GM12865 (cell line): ENCODE results near the gene MTHFR.

ENCODE experiments used
- DNase-seq: peaks from one replicate; pipeline ENCODE4 v3.0.0; 2010; ENCODE audit warnings: low read depth
- H3K4me3 ChIP-seq: 2 replicates; pipeline ENCODE4 v1.5.1; 2011; ENCODE audit warnings: mild to moderate bottlenecking, low read depth, low read length, control low read depth
- TF ChIP-seq, protein P1 (sequence below): IDR thresholded peaks from 2 replicates; pipeline ENCODE4 v1.5.1; 2011; ENCODE audit warnings: low read length, control low read depth, low read depth, inconsistent platforms; ENCODE audit not compliant: insufficient read depth; ENCODE audit errors: missing control alignments

The MTHFR gene

DNA sequence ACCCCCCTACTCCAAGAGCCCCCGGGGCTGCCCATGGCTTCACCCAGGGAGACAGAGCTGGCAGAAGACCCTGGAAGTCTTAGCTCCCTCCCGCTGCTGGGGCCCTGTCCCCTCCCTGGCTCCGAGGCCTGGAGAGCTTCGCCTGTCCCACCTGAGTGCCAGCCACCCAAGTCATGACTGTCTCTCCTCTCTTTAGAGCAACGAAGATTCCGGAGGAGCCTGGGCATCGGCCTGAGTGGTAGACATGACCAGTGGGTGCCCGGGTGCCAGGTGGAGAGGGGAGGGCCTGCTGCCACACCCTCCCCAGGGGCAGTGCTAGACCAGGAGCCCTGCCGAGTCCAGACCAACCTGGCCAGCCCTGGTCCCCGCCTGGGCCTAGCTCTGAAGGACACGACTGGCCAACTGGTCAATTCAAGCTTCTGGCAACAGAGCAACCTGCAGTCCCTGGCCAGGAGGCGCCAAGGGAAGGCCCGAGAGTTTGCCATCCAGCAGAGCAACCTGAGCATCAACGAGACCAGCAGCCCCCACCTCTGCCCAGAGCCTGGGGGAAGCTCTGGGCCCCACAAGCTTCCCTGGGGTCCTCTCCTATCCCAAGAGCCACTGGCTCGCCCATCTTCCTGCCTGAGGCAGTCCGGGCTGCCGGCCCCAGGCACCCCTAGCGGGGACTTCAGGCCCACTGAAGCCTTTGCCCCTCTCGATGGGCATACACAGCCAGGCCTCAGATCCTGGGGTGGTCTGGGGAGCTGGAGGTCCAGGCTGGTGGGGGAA, 39.9 kb downstream of the MTHFR start:
- H3K4me3 ChIP-seq = no peak overlapping the region
- TF ChIP-seq, protein P1, sequence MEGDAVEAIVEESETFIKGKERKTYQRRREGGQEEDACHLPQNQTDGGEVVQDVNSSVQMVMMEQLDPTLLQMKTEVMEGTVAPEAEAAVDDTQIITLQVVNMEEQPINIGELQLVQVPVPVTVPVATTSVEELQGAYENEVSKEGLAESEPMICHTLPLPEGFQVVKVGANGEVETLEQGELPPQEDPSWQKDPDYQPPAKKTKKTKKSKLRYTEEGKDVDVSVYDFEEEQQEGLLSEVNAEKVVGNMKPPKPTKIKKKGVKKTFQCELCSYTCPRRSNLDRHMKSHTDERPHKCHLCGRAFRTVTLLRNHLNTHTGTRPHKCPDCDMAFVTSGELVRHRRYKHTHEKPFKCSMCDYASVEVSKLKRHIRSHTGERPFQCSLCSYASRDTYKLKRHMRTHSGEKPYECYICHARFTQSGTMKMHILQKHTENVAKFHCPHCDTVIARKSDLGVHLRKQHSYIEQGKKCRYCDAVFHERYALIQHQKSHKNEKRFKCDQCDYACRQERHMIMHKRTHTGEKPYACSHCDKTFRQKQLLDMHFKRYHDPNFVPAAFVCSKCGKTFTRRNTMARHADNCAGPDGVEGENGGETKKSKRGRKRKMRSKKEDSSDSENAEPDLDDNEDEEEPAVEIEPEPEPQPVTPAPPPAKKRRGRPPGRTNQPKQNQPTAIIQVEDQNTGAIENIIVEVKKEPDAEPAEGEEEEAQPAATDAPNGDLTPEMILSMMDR = no peak
- DNase-seq = no peak

DNA sequence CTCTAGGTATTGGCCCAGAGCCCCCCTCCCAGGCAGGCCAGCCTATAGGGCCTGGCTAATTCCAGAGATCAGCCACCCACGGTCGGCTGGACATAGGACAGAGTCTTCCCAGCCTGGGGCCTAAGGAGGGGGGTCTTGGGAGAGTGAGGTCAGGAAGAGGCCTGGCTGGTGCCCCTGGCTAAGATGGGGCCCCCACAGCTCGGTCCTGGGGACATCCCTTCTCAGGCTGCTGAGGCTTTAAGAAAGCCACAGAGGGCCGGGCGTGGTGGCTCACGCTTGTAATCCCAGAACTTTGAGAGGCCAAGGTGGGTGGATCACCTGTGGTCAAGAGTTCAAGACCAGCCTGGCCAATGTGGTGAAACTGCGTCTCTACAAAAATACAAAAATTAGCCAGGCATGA, 41.2 kb downstream of the MTHFR start:
- H3K4me3 ChIP-seq = no peak overlapping the region
- TF ChIP-seq, protein P1 = no peak
- no peak for DNase-seq

DNA sequence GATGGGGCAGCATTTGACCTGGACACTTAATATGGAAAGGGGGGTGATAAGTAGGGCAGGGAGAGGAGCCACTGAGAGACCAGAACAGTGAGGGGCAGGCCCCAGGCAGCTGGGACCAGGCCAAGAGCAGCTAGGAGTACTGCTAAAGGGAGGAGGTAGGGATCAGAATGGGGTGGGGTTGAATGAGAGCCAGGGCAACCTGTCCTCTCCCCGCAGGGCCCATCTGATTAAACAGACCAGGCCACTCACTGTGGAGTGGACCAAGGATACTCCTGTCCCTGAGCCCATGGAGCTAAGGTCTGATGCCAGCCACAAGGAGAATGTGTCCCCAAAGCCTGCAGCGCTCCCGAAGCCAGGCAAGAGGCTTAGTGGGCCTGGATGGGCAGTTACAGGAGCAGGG, 41.6 kb downstream of the MTHFR start:
- DNase-seq = no peak
- no peak overlapping the region for H3K4me3 ChIP-seq
- TF ChIP-seq, protein P1 = no peak

DNA sequence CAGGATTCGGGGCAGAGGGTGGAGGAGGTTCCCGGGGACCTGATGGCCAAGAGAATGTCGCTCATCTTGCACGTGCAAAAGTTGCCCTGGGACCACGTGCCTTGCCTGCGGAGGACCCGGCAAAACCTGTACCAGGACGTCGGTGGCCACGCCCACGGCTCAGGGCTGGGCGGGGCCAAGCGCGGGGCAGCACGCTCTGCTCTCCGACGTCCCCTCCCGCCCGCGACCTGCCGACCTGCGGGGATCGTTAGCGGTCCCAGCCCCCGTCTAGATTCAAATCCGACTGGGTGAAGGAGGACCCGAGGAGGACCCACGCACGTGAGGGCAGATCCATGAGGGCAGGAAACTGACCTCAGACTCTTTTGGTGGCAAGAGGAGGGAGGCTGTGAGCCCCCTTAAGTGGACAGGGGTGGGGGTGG, 43.8 kb downstream of the MTHFR start, which contains the start of gene C1orf167:
Gene C1orf167 (plus strand): TSS at position 206 of the 419 bp plus-strand sequence. CDS start 2,208 bp downstream, outside the sequence.
- DNase-seq = peak; percentile 20
- H3K4me3 ChIP-seq = no peak within 1 kb of the TSS
- TF ChIP-seq, protein P1 = no peak

DNA sequence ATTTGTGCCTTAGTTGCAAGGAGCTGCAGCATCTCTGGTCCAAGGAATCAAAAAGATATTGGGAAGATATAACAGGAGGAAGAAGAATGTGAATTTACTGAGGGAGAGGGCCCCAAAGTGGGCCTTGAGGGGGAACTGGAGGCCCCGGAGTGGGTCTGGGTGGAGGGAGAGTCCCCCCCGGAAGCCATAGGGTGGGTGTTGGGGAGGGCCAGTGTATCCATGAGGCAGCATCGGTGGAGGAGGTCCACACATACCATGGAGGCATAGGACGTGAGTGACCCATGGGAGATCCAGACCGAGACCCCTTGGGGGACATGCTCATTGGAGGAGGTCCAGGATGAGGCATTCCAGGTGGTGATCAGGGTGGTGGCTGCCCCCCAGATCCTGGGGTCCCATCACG, 44.5 kb downstream of the MTHFR start:
- TF ChIP-seq, protein P1 = no peak
- H3K4me3 ChIP-seq = no peak overlapping the region

DNA sequence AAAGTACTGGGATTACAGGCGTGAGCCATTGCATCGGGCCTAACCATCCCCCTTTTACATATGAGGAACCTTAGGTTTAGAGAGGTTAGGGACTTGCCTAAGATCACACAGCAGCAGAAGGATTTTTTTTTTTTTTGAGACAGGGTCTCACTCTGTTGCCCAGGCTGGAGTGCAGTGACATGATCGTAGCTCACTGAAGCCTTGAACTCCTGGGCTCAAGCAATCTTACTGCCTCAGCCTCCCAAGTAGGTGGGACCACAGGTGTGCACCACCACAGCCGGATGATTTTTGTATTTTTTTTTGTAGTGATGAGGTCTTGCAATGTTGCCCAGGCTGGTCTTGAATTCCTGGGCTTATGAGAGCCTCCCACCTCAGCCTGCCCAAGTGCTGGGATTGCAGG, 46.0 kb downstream of the MTHFR start:
- TF ChIP-seq, protein P1 = no peak
- no peak for DNase-seq
- H3K4me3 ChIP-seq = no peak overlapping the region

More for the DNA sequence above, 44.5 kb downstream of the MTHFR start:
- no peak for DNase-seq

DNA sequence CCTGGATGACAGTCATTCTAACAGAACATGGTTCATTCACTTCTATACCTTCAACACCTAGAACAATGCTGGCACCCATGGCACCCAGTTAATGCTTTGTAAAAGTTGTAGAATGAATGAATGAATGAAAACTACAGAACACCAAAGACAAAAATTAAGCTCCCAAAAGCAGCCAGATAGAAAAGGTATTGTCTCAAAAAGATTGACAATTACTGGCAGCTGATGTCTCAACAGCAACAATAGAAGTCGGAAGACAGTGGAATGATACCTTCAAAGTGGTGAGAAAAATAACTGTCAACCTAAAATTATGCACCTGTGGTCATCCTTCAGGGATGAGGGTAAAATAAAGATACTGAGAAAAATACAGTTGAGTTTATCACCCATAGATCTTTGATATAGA, 48.7 kb downstream of the MTHFR start:
- TF ChIP-seq, protein P1 = no peak
- H3K4me3 ChIP-seq = no peak overlapping the region
- DNase-seq = no peak
